Measurements from ENCODE around the gene PTTG1IP. TPM values are rescaled to one million over a fixed set of nuclear protein-coding genes. Genes with fewer than 3 reads are reported as not detected.

PTTG1IP gene
- total and polyA plus RNA-seq, 2 of the 13 experiments (the other 11 are each of a cell fraction or from before 2014, with no cell fraction given) = 161 to 700 TPM

- TF ChIP-seq BATF2 (CRISPR knock-in tag; IDR thresholded peaks at IDR 0.05) (no peak), POLR2AphosphoS5 (IDR thresholded peaks at IDR 0.05; ENCODE audit: low read depth, low read length) (no peak), SRF (IDR thresholded peaks at IDR 0.05; ENCODE audit: low read depth, low read length) (no peak), KMT2A (CRISPR knock-in tag; IDR thresholded peaks at IDR 0.05) (peak; percentile 76), SUZ12 (IDR thresholded peaks at IDR 0.05; ENCODE audit: low read depth, low read length) (no peak), ZKSCAN5 (CRISPR knock-in tag; IDR thresholded peaks at IDR 0.05) (no peak), PHF8 (CRISPR knock-in tag; IDR thresholded peaks at IDR 0.05) (peak; percentile 42; the same call in 1 of the 2 replicates), ZNF34 (CRISPR knock-in tag; IDR thresholded peaks at IDR 0.05; ENCODE audit: borderline replicate concordance) (peak; percentile 60; the same call in 1 of the 2 replicates), ZNF280B (CRISPR knock-in tag; IDR thresholded peaks at IDR 0.05; ENCODE audit: borderline replicate concordance) (peak; percentile 56; the same call in 1 of the 2 replicates), ERF (CRISPR knock-in tag; IDR thresholded peaks at IDR 0.05) (peak; percentile 17; the same call in 1 of the 2 replicates), ZNF101 (CRISPR knock-in tag; IDR thresholded peaks at IDR 0.05; ENCODE audit: borderline replicate concordance, low read depth) (no peak), GLI4 (CRISPR knock-in tag; IDR thresholded peaks at IDR 0.05; ENCODE audit: borderline replicate concordance) (no peak), ZNF709 (CRISPR knock-in tag; IDR thresholded peaks at IDR 0.05) (peak; percentile 45; the same call in 1 of the 2 replicates), PLRG1 (conservative IDR thresholded peaks at IDR 0.05) (no peak), SMAD3 (CRISPR knock-in tag; IDR thresholded peaks at IDR 0.05) (no peak), STAG1 (CRISPR knock-in tag; IDR thresholded peaks at IDR 0.05) (peak; percentile 85), NR2C2 (CRISPR knock-in tag; IDR thresholded peaks at IDR 0.05; ENCODE audit: borderline replicate concordance) (0 out of 2 replicates have a peak, but pooled peaks have one; percentile 50), ZNF121 (CRISPR knock-in tag; IDR thresholded peaks at IDR 0.05) (0 out of 2 replicates have a peak, but pooled peaks have one; percentile 28), ZNF343 (CRISPR knock-in tag; IDR thresholded peaks at IDR 0.05) (peak; percentile 80; the same call in 1 of the 2 replicates), MTA1 (CRISPR knock-in tag; IDR thresholded peaks at IDR 0.05; ENCODE audit: borderline replicate concordance) (peak; percentile 82; the same call in 1 of the 2 replicates), ZNF317 (CRISPR knock-in tag; IDR thresholded peaks at IDR 0.05) (peak; percentile 56; the same call in 1 of the 2 replicates), AGO2 (optimal IDR thresholded peaks at IDR 0.05; ENCODE audit: low read depth, low read length) (peak; percentile 28), FOSL2 (CRISPR knock-in tag; IDR thresholded peaks at IDR 0.05) (peak; percentile 41), ZNF629 (CRISPR knock-in tag; conservative IDR thresholded peaks at IDR 0.05) (no peak)
- TF ChIP-seq, protein P1, sequence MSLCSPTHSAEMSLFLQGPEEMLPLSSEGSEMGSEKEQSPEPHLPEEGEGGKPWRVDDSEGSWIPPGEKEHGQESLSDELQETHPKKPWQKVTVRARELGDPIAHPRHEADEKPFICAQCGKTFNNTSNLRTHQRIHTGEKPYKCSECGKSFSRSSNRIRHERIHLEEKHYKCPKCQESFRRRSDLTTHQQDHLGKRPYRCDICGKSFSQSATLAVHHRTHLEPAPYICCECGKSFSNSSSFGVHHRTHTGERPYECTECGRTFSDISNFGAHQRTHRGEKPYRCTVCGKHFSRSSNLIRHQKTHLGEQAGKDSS (CRISPR knock-in tag; IDR thresholded peaks at IDR 0.05; ENCODE audit: borderline replicate concordance, low read depth) = peak; percentile 76; the same call in 1 of the 2 replicates
- TF ChIP-seq, protein P2, sequence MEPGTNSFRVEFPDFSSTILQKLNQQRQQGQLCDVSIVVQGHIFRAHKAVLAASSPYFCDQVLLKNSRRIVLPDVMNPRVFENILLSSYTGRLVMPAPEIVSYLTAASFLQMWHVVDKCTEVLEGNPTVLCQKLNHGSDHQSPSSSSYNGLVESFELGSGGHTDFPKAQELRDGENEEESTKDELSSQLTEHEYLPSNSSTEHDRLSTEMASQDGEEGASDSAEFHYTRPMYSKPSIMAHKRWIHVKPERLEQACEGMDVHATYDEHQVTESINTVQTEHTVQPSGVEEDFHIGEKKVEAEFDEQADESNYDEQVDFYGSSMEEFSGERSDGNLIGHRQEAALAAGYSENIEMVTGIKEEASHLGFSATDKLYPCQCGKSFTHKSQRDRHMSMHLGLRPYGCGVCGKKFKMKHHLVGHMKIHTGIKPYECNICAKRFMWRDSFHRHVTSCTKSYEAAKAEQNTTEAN (CRISPR knock-in tag; conservative IDR thresholded peaks at IDR 0.05) = peak; percentile 16; the same call in 1 of the 2 replicates
Measured at GRCh38 chr21:44911384-44912157, 38.1 kb upstream of the PTTG1IP start (continued).

All from HepG2 (cell line).